ENCODE data around the gene ZNF830. TPM values are rescaled to one million over a fixed set of nuclear protein-coding genes. Genes with fewer than 3 reads are reported as not detected.

The ZNF830 gene
- total and polyA plus RNA-seq, 2 of the 13 experiments (the other 11 are each of a cell fraction or from before 2014, with no cell fraction given) = 6.1 to 19.0 TPM

- TF ChIP-seq POLR2G (IDR thresholded peaks at IDR 0.05; ENCODE audit: low read depth, low read length) = peak; percentile 79
- TF ChIP-seq SCMH1 (CRISPR knock-in tag; IDR thresholded peaks at IDR 0.05; ENCODE audit: borderline replicate concordance) = no peak
- no peak; the same call in 1 of the 2 replicates for TF ChIP-seq NCOR1 (IDR thresholded peaks at IDR 0.05; ENCODE audit: borderline replicate concordance, low read length)
- TF ChIP-seq RFXANK (CRISPR knock-in tag; IDR thresholded peaks at IDR 0.05) = no peak
- peak; percentile 45; the same call in 1 of the 2 replicates for TF ChIP-seq KDM5B (CRISPR knock-in tag; IDR thresholded peaks at IDR 0.05; ENCODE audit: borderline replicate concordance)
- peak; percentile 37; the same call in 1 of the 2 replicates for TF ChIP-seq ZNF607 (CRISPR knock-in tag; IDR thresholded peaks at IDR 0.05; ENCODE audit: borderline replicate concordance)
- TF ChIP-seq E2F5 (CRISPR knock-in tag; conservative IDR thresholded peaks at IDR 0.05) = no peak
- no peak; the same call in 1 of the 2 replicates for TF ChIP-seq SMC3 (IDR thresholded peaks at IDR 0.05; ENCODE audit: low read length)
- TF ChIP-seq ZNF124 (CRISPR knock-in tag; IDR thresholded peaks at IDR 0.05) = 0 out of 2 replicates have a peak, but pooled peaks have one; percentile 18
- peak; percentile 25; the same call in 1 of the 2 replicates for TF ChIP-seq IRF9 (CRISPR knock-in tag; IDR thresholded peaks at IDR 0.05; ENCODE audit: borderline replicate concordance)
- TF ChIP-seq CSRNP2 (CRISPR knock-in tag; conservative IDR thresholded peaks at IDR 0.05; ENCODE audit: low read depth) = peak; percentile 16; the same call in 1 of the 2 replicates
- no peak for TF ChIP-seq GRHL1 (CRISPR knock-in tag; conservative IDR thresholded peaks at IDR 0.05)
- TF ChIP-seq ZNF770 (CRISPR knock-in tag; IDR thresholded peaks at IDR 0.05) = peak; percentile 71
- TF ChIP-seq ZNF766 (CRISPR knock-in tag; IDR thresholded peaks at IDR 0.05; ENCODE audit: borderline replicate concordance) = no peak; the same call in 1 of the 2 replicates
- no peak for TF ChIP-seq SP1 (IDR thresholded peaks at IDR 0.05)
- TF ChIP-seq SP1 (CRISPR knock-in tag; IDR thresholded peaks at IDR 0.05) = no peak
- TF ChIP-seq ETV5 (CRISPR knock-in tag; IDR thresholded peaks at IDR 0.05; ENCODE audit: borderline replicate concordance) = no peak
- no peak for TF ChIP-seq ZNF501 (CRISPR knock-in tag; IDR thresholded peaks at IDR 0.05)
- no peak for TF ChIP-seq TIGD3 (CRISPR knock-in tag; IDR thresholded peaks at IDR 0.05; ENCODE audit: borderline replicate concordance)
- no peak for TF ChIP-seq ZMYM3 (CRISPR knock-in tag; IDR thresholded peaks at IDR 0.05)
Observed at GRCh38 chr17:34980681-34981537, 19.6 kb downstream of the ZNF830 start (continued).
